GM21825 (cell line): Measurements from ENCODE around the gene PNKD.
"Not testable (repeated sequence)": the region's sequence is repeated elsewhere in the genome, so short reads cannot be mapped to it uniquely, and the experiment has no call there.

Experiments used
- ATAC-seq: cut with Tn5 transposase; IDR thresholded peaks from one replicate; pipeline ENCODE4 v1.9.1; 2021; ENCODE audit warnings: mild to moderate bottlenecking, moderate library complexity; ENCODE audit not compliant: unreplicated experiment

The PNKD gene

GRCh38 chr2:218272531-218273212 is 2.4 kb downstream of the PNKD start:
- peak; percentile 30 for ATAC-seq

GRCh38 chr2:218273214-218273907 is 3.0 kb downstream of the PNKD start:
- ATAC-seq, result not testable (repeated sequence)

GRCh38 chr2:218273908-218274249 is 3.6 kb downstream of the PNKD start:
- ATAC-seq, result no peak

GRCh38 chr2:218274586-218274985 is 4.3 kb downstream of the PNKD start:
- ATAC-seq, result no peak

- no peak for ATAC-seq
Observed at GRCh38 chr2:218275371-218276072, 5.2 kb downstream of the PNKD start.

GRCh38 chr2:218276986-218277755 is 6.9 kb downstream of the PNKD start:
- ATAC-seq, result no peak

GRCh38 chr2:218277921-218278320 is 7.6 kb downstream of the PNKD start:
- no peak for ATAC-seq

- ATAC-seq, result no peak
Observed at GRCh38 chr2:218278531-218279360, 8.4 kb downstream of the PNKD start.

- no peak for ATAC-seq
Observed at GRCh38 chr2:218280260-218280870, 10.0 kb downstream of the PNKD start.

GRCh38 chr2:218281449-218281848 is 11.1 kb downstream of the PNKD start:
- ATAC-seq, result no peak

GRCh38 chr2:218282173-218282991 is 12.1 kb downstream of the PNKD start:
- no peak for ATAC-seq

GRCh38 chr2:218284106-218284811 is 13.9 kb downstream of the PNKD start:
- peak; percentile 32 for ATAC-seq

- no peak for ATAC-seq
Observed at GRCh38 chr2:218285604-218286003, 15.3 kb downstream of the PNKD start.

- peak; percentile 70 for ATAC-seq
Observed at GRCh38 chr2:218286570-218287459, 16.5 kb downstream of the PNKD start.

GRCh38 chr2:218289639-218290315 is 19.5 kb downstream of the PNKD start:
- ATAC-seq, result no peak

GRCh38 chr2:218290316-218291261 is 20.3 kb downstream of the PNKD start:
- peak; percentile 62 for ATAC-seq
